OCI-LY7 (cell line): ENCODE data around the gene APIP.

Source experiments
- CTCF ChIP-seq: fragments of 200-600 bp; sonication (generic); conservative IDR thresholded peaks from 2 replicates; pipeline ENCODE4 v1.5.1; 2014; ENCODE audit warnings: mild to moderate bottlenecking, antibody characterized with exemption, low read length, moderate library complexity, mixed read lengths
- EZH2phosphoT487 ChIP-seq: fragments of 200-600 bp; sonication (generic); IDR thresholded peaks from 2 replicates; pipeline ENCODE4 v1.6.1; 2018; ENCODE audit warnings: low read depth, borderline replicate concordance, mild to moderate bottlenecking, mixed run types, antibody characterized with exemption, low read length, moderate library complexity, mixed read lengths

- no peak for TF ChIP-seq CTCF
- TF ChIP-seq EZH2phosphoT487: no peak
Observed at GRCh38 chr11:34962034-34962433, 45.9 kb upstream of the APIP start.
